Endothelial cell (in vitro differentiated cells): Measurements from ENCODE around the gene UBL4B. TPM values are rescaled to one million over a fixed set of nuclear protein-coding genes. Genes with fewer than 3 reads are reported as not detected.

ENCODE experiments used
- DNase-seq: peaks from one replicate; pipeline ENCODE4 v3.0.0; 2021; ENCODE audit warnings: low spot score
- H3K27ac Mint-ChIP-seq: one replicate; pipeline ENCODE4 v1.8.0; 2021; ENCODE audit warnings: mixed read lengths, inconsistent platforms; ENCODE audit not compliant: unreplicated experiment
- H3K27me3 Mint-ChIP-seq: one replicate; pipeline ENCODE4 v1.8.0; 2021; ENCODE audit warnings: mild to moderate bottlenecking, moderate library complexity, mixed read lengths, inconsistent platforms; ENCODE audit not compliant: unreplicated experiment
- H3K36me3 Mint-ChIP-seq: one replicate; pipeline ENCODE4 v1.8.0; 2021; ENCODE audit warnings: mild to moderate bottlenecking, low read depth, mixed read lengths, inconsistent platforms; ENCODE audit not compliant: unreplicated experiment
- H3K4me1 Mint-ChIP-seq: one replicate; pipeline ENCODE4 v1.8.0; 2021; ENCODE audit warnings: mild to moderate bottlenecking, mixed read lengths, inconsistent platforms; ENCODE audit not compliant: unreplicated experiment
- H3K4me3 Mint-ChIP-seq: one replicate; pipeline ENCODE4 v1.8.0; 2021; ENCODE audit warnings: mild to moderate bottlenecking, mixed read lengths, inconsistent platforms; ENCODE audit not compliant: unreplicated experiment
- H3K9me3 Mint-ChIP-seq: one replicate; pipeline ENCODE4 v1.8.0; 2021; ENCODE audit warnings: mixed read lengths, inconsistent platforms; ENCODE audit not compliant: unreplicated experiment
- total RNA-seq: library from RNA; stranded (reverse); fragmentation: NEBNext Ultra II Directional; extraction: Animal tissue kit (Norgen Biotek cat#: 25700); gene quantifications from one replicate; pipeline ENCODE4 v1.2.1, GENCODE V29; 2021; ENCODE audit not compliant: unreplicated experiment
- TF ChIP-seq, protein P1 (sequence below): fragments of 200-600 bp; sonication (generic); IDR thresholded peaks from one replicate; pipeline ENCODE4 v1.5.0; 2021; ENCODE audit warnings: antibody characterized with exemption; ENCODE audit not compliant: unreplicated experiment

UBL4B gene
- total RNA-seq, 1 donor from 2014 or later: not detected

GRCh38 chr1:110151175-110151669 lies 39.0 kb downstream of the UBL4B start:
- peak; percentile 41 for DNase-seq
- TF ChIP-seq, protein P1, sequence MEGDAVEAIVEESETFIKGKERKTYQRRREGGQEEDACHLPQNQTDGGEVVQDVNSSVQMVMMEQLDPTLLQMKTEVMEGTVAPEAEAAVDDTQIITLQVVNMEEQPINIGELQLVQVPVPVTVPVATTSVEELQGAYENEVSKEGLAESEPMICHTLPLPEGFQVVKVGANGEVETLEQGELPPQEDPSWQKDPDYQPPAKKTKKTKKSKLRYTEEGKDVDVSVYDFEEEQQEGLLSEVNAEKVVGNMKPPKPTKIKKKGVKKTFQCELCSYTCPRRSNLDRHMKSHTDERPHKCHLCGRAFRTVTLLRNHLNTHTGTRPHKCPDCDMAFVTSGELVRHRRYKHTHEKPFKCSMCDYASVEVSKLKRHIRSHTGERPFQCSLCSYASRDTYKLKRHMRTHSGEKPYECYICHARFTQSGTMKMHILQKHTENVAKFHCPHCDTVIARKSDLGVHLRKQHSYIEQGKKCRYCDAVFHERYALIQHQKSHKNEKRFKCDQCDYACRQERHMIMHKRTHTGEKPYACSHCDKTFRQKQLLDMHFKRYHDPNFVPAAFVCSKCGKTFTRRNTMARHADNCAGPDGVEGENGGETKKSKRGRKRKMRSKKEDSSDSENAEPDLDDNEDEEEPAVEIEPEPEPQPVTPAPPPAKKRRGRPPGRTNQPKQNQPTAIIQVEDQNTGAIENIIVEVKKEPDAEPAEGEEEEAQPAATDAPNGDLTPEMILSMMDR: no peak

GRCh38 chr1:110152133-110152785 lies 40.0 kb downstream of the UBL4B start:
- Mint-ChIP-seq H3K9me3 (no peaks in the 10 kb centered on the region), H3K36me3 (peaks cover 16% of the 10 kb centered on the region), H3K4me1 (peaks cover 54% of the 10 kb centered on the region), H3K4me3 (peak overlapping the region; percentile 86), H3K27ac (peak overlapping the region; percentile 93), H3K27me3 (peaks cover 8% of the 10 kb centered on the region)
- no peak for DNase-seq
- TF ChIP-seq, protein P1: no peak

More at GRCh38 chr1:110151175-110151669, 39.0 kb downstream of the UBL4B start:
- Mint-ChIP-seq H3K36me3 (peaks cover 6% of the 10 kb centered on the region), H3K4me3 (peak overlapping the region; percentile 86), H3K4me1 (peaks cover 49% of the 10 kb centered on the region), H3K27ac (peak overlapping the region; percentile 93), H3K9me3 (no peaks in the 10 kb centered on the region), H3K27me3 (peaks cover 8% of the 10 kb centered on the region)

GRCh38 chr1:110153407-110153950 lies 41.2 kb downstream of the UBL4B start:
- Mint-ChIP-seq H3K4me3 (peak overlapping the region; percentile 72), H3K36me3 (peaks cover 20% of the 10 kb centered on the region), H3K27ac (peak overlapping the region; percentile 32), H3K4me1 (peaks cover 54% of the 10 kb centered on the region), H3K9me3 (no peaks in the 10 kb centered on the region), H3K27me3 (peaks cover 9% of the 10 kb centered on the region)
- DNase-seq: no peak
- TF ChIP-seq, protein P1: no peak

GRCh38 chr1:110155878-110156522 lies 43.8 kb downstream of the UBL4B start:
- Mint-ChIP-seq H3K27me3 (peaks cover 12% of the 10 kb centered on the region), H3K36me3 (peaks cover 26% of the 10 kb centered on the region), H3K9me3 (no peaks in the 10 kb centered on the region), H3K27ac (no peak overlapping the region), H3K4me1 (peaks cover 65% of the 10 kb centered on the region), H3K4me3 (no peak overlapping the region)
- TF ChIP-seq, protein P1: no peak
- peak; percentile 84 for DNase-seq
